K562 (cell line): ENCODE results near the gene RUVBL1. TPM values are rescaled to one million over a fixed set of nuclear protein-coding genes. Genes with fewer than 3 reads are reported as not detected.
A peak's percentile ranks its signal among the peaks of the same experiment; 100 is the strongest.

Experiments
- AFF4 ChIP-seq: sonication (generic); formaldehyde crosslinking; IDR thresholded peaks from 2 replicates; pipeline ENCODE4 v1.8.0; 2023; ENCODE audit warnings: mild to moderate bottlenecking, missing genetic modification reagents
- CBFB ChIP-seq: sonication (generic); formaldehyde crosslinking; IDR thresholded peaks from 2 replicates; pipeline ENCODE4 v1.4.0; 2020; ENCODE audit warnings: mild to moderate bottlenecking, missing genetic modification reagents
- E2F8 ChIP-seq: fragments of 450-650 bp; IDR thresholded peaks from 2 replicates; pipeline ENCODE4 v1.7.1; 2018; ENCODE audit warnings: mild to moderate bottlenecking, low read depth; ENCODE audit not compliant: partially characterized antibody
- ETV1 ChIP-seq: fragments of 450-650 bp; conservative IDR thresholded peaks from 2 replicates; pipeline ENCODE4 v1.6.1; 2016; ENCODE audit warnings: missing genetic modification characterization, control low read depth, low read depth, missing compliant biosample characterization
- FOXM1 ChIP-seq, 2 experiments: fragments of 450-650 bp in 1 of 2; sonication (generic) in 1 of 2; formaldehyde crosslinking in 1 of 2; IDR thresholded peaks; 2 replicates each; pipeline versions ENCODE4 v1.6.1 to v1.9.0; 2017 to 2022; ENCODE audit warnings: low read depth in 2 of 2, mild to moderate bottlenecking in 2 of 2, missing genetic modification reagents in 1 of 2, moderate library complexity in 1 of 2
- POLR2AphosphoS5 ChIP-seq: IDR thresholded peaks from 2 replicates; pipeline ENCODE4 v1.6.1; 2011; ENCODE audit warnings: mild to moderate bottlenecking, low read depth, low read length, moderate library complexity; ENCODE audit not compliant: control insufficient read depth, insufficient read depth
- RBFOX2 ChIP-seq: fragments of 200-400 bp; formaldehyde crosslinking; IDR thresholded peaks from 2 replicates; pipeline ENCODE4 v1.6.1; 2017; ENCODE audit warnings: low read depth, mild to moderate bottlenecking, low read length, moderate library complexity
- XRCC3 ChIP-seq: fragments of 450-650 bp; IDR thresholded peaks from 2 replicates; pipeline ENCODE4 v1.6.1; 2017; ENCODE audit warnings: mild to moderate bottlenecking, moderate library complexity
- polyA plus RNA-seq, 8 experiments: library from polyadenylated mRNA; depleted of rRNA in 4 of 8; stranded (reverse) in 5 of 8; unstranded in 3 of 8; fragments of >200 nt; fragmentation: Nextera tagmentation in 2 of 8; fragmentation: Illumina TruSeq in 1 of 8; extraction: Ambion mirVana in 2 of 8; extraction: Trizol in 1 of 8; gene quantifications; 2 replicates each; pipeline versions ENCODE4 v1.2.1 to v1.2.3, GENCODE V29; 2011 to 2014; ENCODE audit warnings: inconsistent platforms in 1 of 8, missing spikeins in 1 of 8
- total RNA-seq, 7 experiments: library from RNA; depleted of rRNA in 6 of 7; stranded (reverse); fragments of >200 nt in 6 of 7; fragmentation: Illumina TruSeq in 2 of 7; extraction: Trizol in 2 of 7; gene quantifications; 2 replicates each; pipeline versions ENCODE4 v1.2.1 to v1.2.3, GENCODE V29; 2011 to 2021; ENCODE audit warnings: low replicate concordance in 1 of 7
- TF ChIP-seq, protein P1 (sequence below): fragments of 250-450 bp; sonication (Bioruptor Pico); IDR thresholded peaks from 2 replicates; pipeline ENCODE4 v1.5.0; 2020; ENCODE audit warnings: mild to moderate bottlenecking
- TF ChIP-seq, protein P2 (sequence below): fragments of 450-650 bp; IDR thresholded peaks from 2 replicates; pipeline ENCODE4 v1.6.1; 2016; ENCODE audit warnings: antibody characterized with exemption
- TF ChIP-seq, protein P3 (sequence below): fragments of 250-450 bp; sonication (Bioruptor Pico); IDR thresholded peaks from 2 replicates; pipeline ENCODE4 v1.5.0; 2021; ENCODE audit warnings: mild to moderate bottlenecking, moderate library complexity

RUVBL1 gene
- total and polyA plus RNA-seq, 9 of the 15 experiments (the other 6 are each of a cell fraction or from before 2014, with no cell fraction given): 20.7 to 147 (median 113) TPM

- peak; percentile 25 for TF ChIP-seq E2F8
- peak; percentile 51 for TF ChIP-seq ETV1 (tag)
- TF ChIP-seq RBFOX2: peak; percentile 88
- TF ChIP-seq, protein P1, sequence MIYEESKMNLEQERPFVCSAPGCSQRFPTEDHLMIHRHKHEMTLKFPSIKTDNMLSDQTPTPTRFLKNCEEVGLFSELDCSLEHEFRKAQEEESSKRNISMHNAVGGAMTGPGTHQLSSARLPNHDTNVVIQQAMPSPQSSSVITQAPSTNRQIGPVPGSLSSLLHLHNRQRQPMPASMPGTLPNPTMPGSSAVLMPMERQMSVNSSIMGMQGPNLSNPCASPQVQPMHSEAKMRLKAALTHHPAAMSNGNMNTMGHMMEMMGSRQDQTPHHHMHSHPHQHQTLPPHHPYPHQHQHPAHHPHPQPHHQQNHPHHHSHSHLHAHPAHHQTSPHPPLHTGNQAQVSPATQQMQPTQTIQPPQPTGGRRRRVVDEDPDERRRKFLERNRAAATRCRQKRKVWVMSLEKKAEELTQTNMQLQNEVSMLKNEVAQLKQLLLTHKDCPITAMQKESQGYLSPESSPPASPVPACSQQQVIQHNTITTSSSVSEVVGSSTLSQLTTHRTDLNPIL (CRISPR knock-in tag): no peak
- TF ChIP-seq AFF4 (CRISPR knock-in tag): 0 out of 2 replicates have a peak, but pooled peaks have one; percentile 27
- TF ChIP-seq, protein P2, sequence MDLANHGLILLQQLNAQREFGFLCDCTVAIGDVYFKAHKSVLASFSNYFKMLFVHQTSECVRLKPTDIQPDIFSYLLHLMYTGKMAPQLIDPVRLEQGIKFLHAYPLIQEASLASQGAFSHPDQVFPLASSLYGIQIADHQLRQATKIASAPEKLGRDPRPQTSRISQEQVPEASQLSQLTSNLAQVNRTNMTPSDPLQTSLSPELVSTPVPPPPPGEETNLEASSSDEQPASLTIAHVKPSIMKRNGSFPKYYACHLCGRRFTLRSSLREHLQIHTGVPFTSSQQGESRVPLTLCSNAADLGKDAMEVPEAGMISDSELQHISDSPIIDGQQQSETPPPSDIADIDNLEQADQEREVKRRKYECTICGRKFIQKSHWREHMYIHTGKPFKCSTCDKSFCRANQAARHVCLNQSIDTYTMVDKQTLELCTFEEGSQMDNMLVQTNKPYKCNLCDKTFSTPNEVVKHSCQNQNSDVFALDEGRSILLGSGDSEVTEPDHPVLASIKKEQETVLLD: no peak
- TF ChIP-seq FOXM1 (IDR thresholded peaks at IDR 0.05; ENCODE audit: low read depth): 0 out of 2 replicates have a peak, but pooled peaks have one; percentile 8
- no peak for TF ChIP-seq FOXM1 (CRISPR knock-in tag; IDR thresholded peaks at IDR 0.05; ENCODE audit: low read depth)
- peak; percentile 74 for TF ChIP-seq POLR2AphosphoS5
- peak; percentile 22; the same call in 1 of the 2 replicates for TF ChIP-seq CBFB (CRISPR knock-in tag)
- TF ChIP-seq XRCC3: no peak
- TF ChIP-seq, protein P3, sequence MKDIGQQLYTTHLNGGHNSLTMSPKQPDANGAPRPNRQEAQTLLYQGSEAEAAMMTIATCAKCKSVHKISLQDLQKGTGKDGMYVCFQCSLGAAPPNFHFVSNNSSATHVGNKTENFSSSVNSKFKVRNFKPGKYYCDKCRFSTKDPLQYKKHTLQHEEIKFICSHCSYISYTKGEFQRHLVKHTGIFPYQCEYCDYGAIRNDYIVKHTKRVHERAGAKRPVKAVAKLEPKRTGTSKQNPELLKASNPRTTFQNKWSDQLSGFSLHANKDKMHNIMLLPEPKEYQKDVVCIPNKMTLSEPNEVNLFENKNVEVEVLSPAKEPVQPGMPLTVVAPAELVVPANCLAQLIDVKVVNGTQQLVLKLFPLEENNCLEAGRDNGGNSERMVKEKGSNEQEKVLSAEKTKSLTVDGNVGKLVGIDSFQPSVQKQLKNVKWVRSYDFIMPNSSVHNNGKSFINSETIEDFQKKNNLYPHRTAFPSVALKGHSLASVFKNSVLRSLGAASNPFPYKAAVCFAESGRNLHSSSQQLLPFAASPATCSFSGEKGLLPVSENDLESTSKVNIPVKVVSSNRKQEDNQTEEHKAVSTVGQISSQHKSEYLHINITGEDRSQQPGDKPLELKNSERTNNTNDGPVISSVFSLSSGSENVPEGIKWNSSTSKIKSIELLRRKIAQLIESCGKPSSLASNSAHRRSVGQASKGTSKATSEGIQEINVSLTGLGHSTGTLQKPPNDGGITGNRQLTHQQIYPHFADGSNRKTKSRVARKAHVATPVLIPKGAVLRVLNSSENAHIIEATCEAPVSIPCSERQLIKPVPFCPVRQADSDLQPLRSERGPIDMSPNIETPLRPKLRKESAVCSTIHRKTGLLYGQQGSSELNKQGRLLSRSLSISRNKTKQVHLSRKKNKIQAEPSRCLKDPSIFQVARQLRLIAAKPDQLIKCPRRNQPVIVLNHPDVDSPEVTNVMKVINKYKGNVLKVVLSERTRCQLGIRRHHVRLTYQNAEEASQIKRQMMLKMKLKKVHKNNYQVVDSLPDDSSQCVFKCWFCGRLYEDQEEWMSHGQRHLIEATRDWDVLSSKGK (CRISPR knock-in tag): no peak
Observed at GRCh38 chr3:128153156-128154041, 29.8 kb upstream of the RUVBL1 start, which contains the start of gene EEFSEC (continued).
